ENCODE data around the gene SEC14L6. TPM values are rescaled to one million over a fixed set of nuclear protein-coding genes. Genes with fewer than 3 reads are reported as not detected.
"Not testable (repeated sequence)": the region's sequence is repeated elsewhere in the genome, so short reads cannot be mapped to it uniquely, and the experiment has no call there.

Gene SEC14L6
- total RNA-seq, 2 experiments from 2014 or later = 0.08 TPM; not detected in 1

- peaks cover 8% of the 10 kb centered on the region for H3K36me3 Mint-ChIP-seq
- H3K27me3 Mint-ChIP-seq = peaks cover 9% of the 10 kb centered on the region
- H3K4me3 Mint-ChIP-seq = no peak within 1 kb of the TSS
- H3K4me1 Mint-ChIP-seq = peaks cover 3% of the 10 kb centered on the region
- ATAC-seq (ENCODE audit: low read depth) (no peak), DNase-seq (no peak)
- H3K27ac Mint-ChIP-seq = no peak within 1 kb of the TSS
- POLR2A ChIA-PET = no interaction called here
- no peaks in the 10 kb centered on the region for H3K9me3 Mint-ChIP-seq
Observed at GRCh38 chr22:30574095-30574981, 27.8 kb upstream of the SEC14L6 start, which contains the start of gene GAL3ST1. Gene GAL3ST1, minus strand, starts transcription at chr22:30574665. Its CDS starts 17,273 bp downstream, at chr22:30557392.

GRCh38 chr22:30573594-30574094 is 27.1 kb upstream of the SEC14L6 start:
- Mint-ChIP-seq H3K9me3 (no peaks in the 10 kb centered on the region), H3K36me3 (peaks cover 8% of the 10 kb centered on the region), H3K27ac (no peak overlapping the region), H3K27me3 (peaks cover 9% of the 10 kb centered on the region), H3K4me1 (peaks cover 3% of the 10 kb centered on the region), H3K4me3 (no peak overlapping the region)
- POLR2A ChIA-PET = no interaction called here
- DNase-seq = no peak
- ATAC-seq (ENCODE audit: low read depth) = no peak

DNA sequence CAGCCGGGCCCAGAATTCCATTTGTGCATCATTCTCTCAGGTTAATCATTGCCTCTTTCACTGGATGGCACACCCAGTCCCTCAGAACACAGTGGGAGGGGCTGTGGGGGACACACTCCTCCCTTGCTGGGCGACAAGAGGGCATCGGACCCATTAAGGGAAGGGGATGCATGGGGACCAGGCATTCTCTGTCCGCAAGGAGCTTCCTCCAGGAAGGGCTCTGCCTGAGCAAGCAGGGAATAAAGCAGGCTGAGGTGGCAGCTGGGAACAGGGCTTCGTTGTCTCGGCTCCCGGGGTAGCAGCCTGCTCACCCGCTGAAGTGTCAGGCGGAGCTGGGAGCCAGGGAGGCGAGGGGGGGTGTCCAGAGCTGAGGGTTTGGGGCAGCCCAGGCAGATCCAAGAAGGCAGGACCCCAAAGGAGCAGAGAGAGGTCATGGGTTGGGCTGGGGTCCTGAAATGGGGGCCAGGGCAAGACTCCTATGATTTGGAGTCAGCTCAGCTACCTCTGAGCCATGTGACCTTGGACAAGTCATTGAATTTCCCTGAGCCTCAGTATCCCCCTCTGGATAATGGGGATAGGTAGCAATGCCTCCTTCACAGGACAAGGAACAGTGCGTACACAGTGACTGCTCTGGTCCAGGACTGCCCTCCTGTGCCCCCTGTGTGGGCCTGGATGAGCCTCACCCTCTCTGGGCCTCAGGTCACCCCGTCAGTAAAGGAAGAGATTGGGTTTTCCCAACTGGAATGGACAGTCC is 26.5 kb upstream of the SEC14L6 start:
- DNase-seq (no peak), ATAC-seq (ENCODE audit: low read depth) (no peak)
- no peak overlapping the region for H3K27ac Mint-ChIP-seq
- POLR2A ChIA-PET = interaction anchor here (0.6 kb wide), 1 partner anchor 73 kb away, joined by 4 read pairs; no protein-coding TSS in a partner anchor
- H3K4me3 Mint-ChIP-seq = no peak overlapping the region
- H3K36me3 Mint-ChIP-seq = peaks cover 8% of the 10 kb centered on the region
- H3K4me1 Mint-ChIP-seq = peaks cover 3% of the 10 kb centered on the region
- H3K9me3 Mint-ChIP-seq = no peaks in the 10 kb centered on the region
- H3K27me3 Mint-ChIP-seq = peaks cover 9% of the 10 kb centered on the region

DNA sequence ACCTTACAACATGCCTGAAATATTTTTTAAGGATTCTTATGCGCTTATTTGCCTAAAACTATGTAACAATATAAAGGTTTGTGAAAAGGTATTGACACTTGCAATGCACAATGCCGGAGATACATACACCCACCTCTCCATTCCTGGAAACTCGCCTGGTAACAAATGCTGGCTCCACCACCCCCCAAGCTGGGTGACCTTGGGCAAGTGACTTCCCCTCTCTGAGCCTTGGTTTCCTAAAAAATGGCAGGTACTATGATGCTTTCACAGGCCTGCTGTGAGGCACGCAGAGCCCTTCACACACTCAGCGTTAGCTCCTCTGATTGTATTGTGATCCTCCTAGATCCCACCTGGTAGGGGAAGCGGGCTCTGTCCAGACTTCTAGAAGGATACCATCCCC is 25.7 kb upstream of the SEC14L6 start:
- POLR2A ChIA-PET = no interaction called here
- Mint-ChIP-seq H3K36me3 (peaks cover 8% of the 10 kb centered on the region), H3K27me3 (peaks cover 9% of the 10 kb centered on the region), H3K4me3 (no peak overlapping the region), H3K4me1 (peaks cover 3% of the 10 kb centered on the region), H3K27ac (no peak overlapping the region), H3K9me3 (no peaks in the 10 kb centered on the region)
- ATAC-seq (ENCODE audit: low read depth) (no peak), DNase-seq (no peak)

GRCh38 chr22:30569674-30570202 is 23.2 kb upstream of the SEC14L6 start:
- POLR2A ChIA-PET = interaction anchor here (0.6 kb wide), 1 partner anchor 142 kb away, joined by 3 read pairs; no protein-coding TSS in a partner anchor
- Mint-ChIP-seq H3K27me3 (peaks cover 13% of the 10 kb centered on the region), H3K27ac (no peak overlapping the region), H3K9me3 (no peaks in the 10 kb centered on the region), H3K4me1 (no peaks in the 10 kb centered on the region), H3K36me3 (no peaks in the 10 kb centered on the region), H3K4me3 (no peak overlapping the region)
- ATAC-seq (ENCODE audit: low read depth) = no peak
- DNase-seq = no peak

- POLR2A ChIA-PET = no interaction called here
- Mint-ChIP-seq H3K4me3 (no peak overlapping the region), H3K27me3 (peaks cover 6% of the 10 kb centered on the region), H3K27ac (no peak overlapping the region), H3K9me3 (no peaks in the 10 kb centered on the region), H3K4me1 (no peaks in the 10 kb centered on the region), H3K36me3 (no peaks in the 10 kb centered on the region)
- no peak for DNase-seq
- ATAC-seq (ENCODE audit: low read depth) = no peak
Observed at GRCh38 chr22:30568137-30568805, 21.7 kb upstream of the SEC14L6 start.

- not testable (repeated sequence) for H3K9me3 Mint-ChIP-seq; DNase-seq; H3K4me1 Mint-ChIP-seq; ATAC-seq (ENCODE audit: low read depth); H3K4me3 Mint-ChIP-seq; H3K36me3 Mint-ChIP-seq; H3K27ac Mint-ChIP-seq; H3K27me3 Mint-ChIP-seq
- POLR2A ChIA-PET = interaction anchor here (0.6 kb wide), 1 partner anchor 221 kb away, joined by 3 read pairs; no protein-coding TSS in a partner anchor
Observed at GRCh38 chr22:30567277-30567676, 20.7 kb upstream of the SEC14L6 start.

DNA sequence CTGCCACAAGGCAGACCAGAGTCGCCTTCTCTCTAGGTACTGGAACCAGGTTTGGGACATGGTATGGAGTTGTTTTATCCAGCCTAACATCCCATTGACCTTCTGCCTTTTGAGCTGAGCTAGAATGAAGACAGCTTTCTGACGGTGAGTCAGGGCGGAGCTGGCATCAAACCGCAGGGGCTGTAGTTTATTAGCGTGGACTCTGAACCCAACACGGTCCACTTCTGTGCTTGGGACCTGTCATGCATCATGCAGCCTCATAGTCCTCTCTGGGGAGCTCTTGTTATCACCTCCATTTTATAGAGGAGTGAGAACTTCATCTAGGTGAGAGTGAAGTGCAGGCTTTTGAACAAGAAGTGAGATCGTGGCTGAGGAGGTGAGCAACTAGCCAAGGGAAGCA is 19.6 kb upstream of the SEC14L6 start:
- no peak for ATAC-seq (ENCODE audit: low read depth)
- no peak for DNase-seq
- no peak overlapping the region for H3K27ac Mint-ChIP-seq
- peaks cover 6% of the 10 kb centered on the region for H3K27me3 Mint-ChIP-seq
- H3K36me3 Mint-ChIP-seq = no peaks in the 10 kb centered on the region
- H3K9me3 Mint-ChIP-seq = no peaks in the 10 kb centered on the region
- H3K4me1 Mint-ChIP-seq = no peaks in the 10 kb centered on the region
- H3K4me3 Mint-ChIP-seq = no peak overlapping the region
- POLR2A ChIA-PET = no interaction called here

GRCh38 chr22:30565341-30565740 is 18.8 kb upstream of the SEC14L6 start:
- H3K9me3 Mint-ChIP-seq = no peaks in the 10 kb centered on the region
- H3K36me3 Mint-ChIP-seq = no peaks in the 10 kb centered on the region
- POLR2A ChIA-PET = no interaction called here
- no peak overlapping the region for H3K27ac Mint-ChIP-seq
- DNase-seq (no peak), ATAC-seq (ENCODE audit: low read depth) (no peak)
- peaks cover 3% of the 10 kb centered on the region for H3K27me3 Mint-ChIP-seq
- no peaks in the 10 kb centered on the region for H3K4me1 Mint-ChIP-seq
- no peak overlapping the region for H3K4me3 Mint-ChIP-seq

DNA sequence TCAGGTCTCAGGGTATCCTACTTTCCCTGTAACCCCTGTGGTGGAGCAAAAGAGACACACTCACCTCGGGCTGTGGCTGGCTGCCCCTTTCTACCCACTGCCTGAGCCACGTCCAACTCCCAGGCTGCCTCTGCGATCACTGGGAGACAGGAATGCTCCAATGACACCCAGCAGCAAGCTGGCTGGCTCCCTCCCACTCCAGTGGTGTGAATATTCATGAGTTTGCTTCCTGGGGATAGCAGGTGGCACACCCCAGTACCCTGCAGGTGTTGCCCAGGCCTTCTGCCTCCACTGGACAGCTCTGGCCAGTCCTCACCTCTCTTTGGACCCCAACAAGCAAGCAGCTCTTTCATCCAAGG is 18.2 kb upstream of the SEC14L6 start:
- H3K36me3 Mint-ChIP-seq = no peaks in the 10 kb centered on the region
- H3K4me1 Mint-ChIP-seq = no peaks in the 10 kb centered on the region
- no peak overlapping the region for H3K4me3 Mint-ChIP-seq
- no peak overlapping the region for H3K27ac Mint-ChIP-seq
- no peak for ATAC-seq (ENCODE audit: low read depth)
- no peak for DNase-seq
- POLR2A ChIA-PET = no interaction called here
- no peaks in the 10 kb centered on the region for H3K9me3 Mint-ChIP-seq
- H3K27me3 Mint-ChIP-seq = peaks cover 3% of the 10 kb centered on the region

DNA sequence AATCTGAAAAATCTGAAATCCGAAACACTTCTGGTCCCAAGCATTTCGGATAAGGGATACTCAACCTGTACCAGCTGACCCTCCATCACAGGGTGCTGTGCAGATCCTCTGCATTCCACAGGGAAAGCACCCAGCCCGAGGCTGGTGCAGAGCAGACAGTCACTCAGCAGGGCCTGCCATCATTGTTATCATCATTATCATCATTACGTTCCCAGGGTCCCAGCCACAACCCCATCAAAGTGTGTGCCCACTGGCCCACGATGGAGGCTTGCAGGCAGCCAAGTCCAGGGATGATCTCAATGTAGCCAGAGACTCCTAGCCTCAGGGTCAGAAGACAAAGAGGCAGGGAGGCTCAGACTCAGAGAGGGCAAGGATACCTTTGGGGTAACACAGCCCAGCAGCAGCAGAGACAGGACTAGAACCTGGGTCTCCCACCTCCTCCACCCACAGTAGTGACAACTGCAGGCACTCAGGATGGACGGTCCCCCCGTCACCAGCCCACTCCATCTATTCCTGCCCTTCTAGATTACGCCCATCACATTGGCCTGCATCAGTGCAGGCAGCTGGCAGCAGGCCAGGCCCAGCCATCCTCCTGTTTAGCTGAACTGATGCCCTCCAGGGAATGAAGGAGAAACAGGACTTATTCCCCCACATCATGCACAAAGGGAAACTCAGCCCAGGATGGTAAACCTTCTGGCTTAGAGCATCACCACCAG is 17.7 kb upstream of the SEC14L6 start:
- Mint-ChIP-seq H3K4me3 (no peak overlapping the region), H3K27me3 (peaks cover 3% of the 10 kb centered on the region), H3K27ac (no peak overlapping the region), H3K36me3 (no peaks in the 10 kb centered on the region), H3K9me3 (no peaks in the 10 kb centered on the region), H3K4me1 (no peaks in the 10 kb centered on the region)
- POLR2A ChIA-PET = no interaction called here
- DNase-seq = no peak
- no peak for ATAC-seq (ENCODE audit: low read depth)

DNA sequence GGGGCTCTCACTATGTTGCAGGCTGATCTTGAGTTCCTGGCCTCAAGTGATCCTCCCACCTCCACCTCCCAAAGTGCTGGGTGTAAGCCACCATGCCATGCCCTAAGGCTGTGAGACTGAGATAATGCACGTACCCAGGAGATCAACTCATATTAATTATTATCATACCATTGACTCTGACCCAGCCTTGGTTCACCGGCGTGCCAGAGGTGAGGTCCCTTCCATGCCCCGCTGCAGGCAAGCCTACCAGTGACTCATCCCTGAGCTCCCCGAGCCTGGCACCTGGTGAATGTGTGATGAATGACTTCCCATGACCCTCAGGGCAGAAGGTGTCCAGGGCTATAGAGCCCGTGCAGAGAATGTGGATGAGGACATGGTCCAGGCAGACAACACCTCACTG is 15.8 kb upstream of the SEC14L6 start:
- Mint-ChIP-seq H3K36me3 (no peaks in the 10 kb centered on the region), H3K4me1 (no peaks in the 10 kb centered on the region), H3K9me3 (no peaks in the 10 kb centered on the region), H3K27ac (no peak overlapping the region), H3K27me3 (peaks cover 3% of the 10 kb centered on the region), H3K4me3 (no peak overlapping the region)
- POLR2A ChIA-PET = no interaction called here
- ATAC-seq (ENCODE audit: low read depth) (no peak), DNase-seq (no peak)

Measured in activated naive CD8-positive, alpha-beta T cell treated with anti-CD3 and anti-CD28 coated beads, Interleukin-2, amount 10 ng/mL, durations not matched to agents 7 days and 5 days (primary cell).